ENCODE results near the gene POLN.

POLN gene

DNA sequence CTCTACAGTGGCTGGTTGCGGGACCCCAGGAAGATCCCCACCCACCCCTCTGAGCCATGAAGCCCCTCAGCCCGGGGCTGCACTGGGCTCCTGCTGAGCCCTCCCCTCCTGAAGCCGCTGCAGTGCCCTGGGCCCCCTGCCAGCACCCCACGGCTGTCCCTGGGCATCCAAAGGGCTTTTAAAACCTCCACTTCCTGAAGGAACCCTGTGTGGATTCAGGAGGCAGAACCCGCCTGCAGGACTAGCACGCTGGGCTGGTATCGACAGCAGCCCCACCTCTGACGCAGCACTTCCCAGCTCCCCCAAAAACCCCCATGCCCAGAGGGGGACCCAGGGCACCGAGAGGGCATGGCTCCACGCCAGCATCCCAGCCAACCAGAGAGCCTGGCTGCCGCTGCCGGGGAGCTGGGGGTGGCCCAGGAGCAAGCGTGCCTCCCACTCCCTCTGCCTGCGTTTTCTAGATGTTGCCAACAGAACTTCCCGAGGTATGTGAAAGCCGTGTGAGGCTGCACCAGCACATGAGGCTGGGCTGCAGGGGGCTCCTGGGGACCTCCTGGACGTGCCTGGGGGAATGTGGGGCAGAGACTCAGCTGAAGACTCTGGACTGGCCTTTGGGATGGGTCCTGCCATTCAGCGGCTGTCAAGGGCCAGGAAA is 13.7 kb upstream of the POLN start:
- FAIRE-seq (no peak), DNase-seq (ENCODE audit: insufficient read length, low spot score) (no peak)

DNA sequence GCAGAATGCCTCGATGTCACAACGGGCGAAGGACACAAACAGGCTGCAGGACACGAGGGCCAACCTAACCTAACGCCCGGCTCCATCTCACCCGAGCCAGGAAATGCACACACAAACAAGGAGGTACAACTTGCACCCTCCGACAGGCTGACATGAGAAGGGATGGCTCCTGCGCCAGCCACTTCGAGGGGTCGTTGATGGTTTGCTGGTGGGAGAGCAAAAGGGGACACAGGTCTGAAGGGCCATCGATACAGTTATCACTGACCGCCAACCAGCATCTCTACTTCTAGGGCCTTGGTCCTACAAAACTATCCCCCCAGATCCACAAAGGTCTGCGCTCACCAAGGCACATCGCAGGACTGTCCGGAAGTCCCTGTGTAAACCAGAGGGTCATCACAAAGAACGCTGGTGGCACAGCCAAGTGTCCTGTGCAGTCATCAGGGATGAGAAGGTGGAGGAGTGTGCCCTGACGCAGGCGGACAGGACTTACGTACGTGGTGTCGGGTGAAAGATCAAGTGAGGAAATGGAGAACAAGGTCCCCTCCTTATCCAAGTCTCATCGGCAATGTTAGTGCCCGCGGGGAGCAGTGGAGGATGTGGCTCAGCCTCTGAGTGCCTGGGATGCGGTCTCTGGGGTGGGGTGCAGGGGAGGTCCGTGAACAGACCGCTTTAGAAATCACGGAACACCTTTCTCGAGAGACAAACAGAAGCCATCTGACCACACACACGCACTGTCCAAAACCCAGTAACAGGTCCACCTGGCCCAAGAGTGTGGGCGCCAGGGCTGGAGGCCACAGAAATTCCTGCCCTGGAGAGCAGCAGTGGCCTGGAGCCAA is 13.0 kb upstream of the POLN start:
- DNase-seq (ENCODE audit: insufficient read length, low spot score) (no peak), FAIRE-seq (no peak)
- TF ChIP-seq POLR2A (IDR thresholded peaks at IDR 0.05; ENCODE audit: low read depth, low read length), result no peak

More for the DNA sequence above, 13.7 kb upstream of the POLN start:
- TF ChIP-seq POLR2A (IDR thresholded peaks at IDR 0.05; ENCODE audit: low read depth, low read length), result no peak

DNA sequence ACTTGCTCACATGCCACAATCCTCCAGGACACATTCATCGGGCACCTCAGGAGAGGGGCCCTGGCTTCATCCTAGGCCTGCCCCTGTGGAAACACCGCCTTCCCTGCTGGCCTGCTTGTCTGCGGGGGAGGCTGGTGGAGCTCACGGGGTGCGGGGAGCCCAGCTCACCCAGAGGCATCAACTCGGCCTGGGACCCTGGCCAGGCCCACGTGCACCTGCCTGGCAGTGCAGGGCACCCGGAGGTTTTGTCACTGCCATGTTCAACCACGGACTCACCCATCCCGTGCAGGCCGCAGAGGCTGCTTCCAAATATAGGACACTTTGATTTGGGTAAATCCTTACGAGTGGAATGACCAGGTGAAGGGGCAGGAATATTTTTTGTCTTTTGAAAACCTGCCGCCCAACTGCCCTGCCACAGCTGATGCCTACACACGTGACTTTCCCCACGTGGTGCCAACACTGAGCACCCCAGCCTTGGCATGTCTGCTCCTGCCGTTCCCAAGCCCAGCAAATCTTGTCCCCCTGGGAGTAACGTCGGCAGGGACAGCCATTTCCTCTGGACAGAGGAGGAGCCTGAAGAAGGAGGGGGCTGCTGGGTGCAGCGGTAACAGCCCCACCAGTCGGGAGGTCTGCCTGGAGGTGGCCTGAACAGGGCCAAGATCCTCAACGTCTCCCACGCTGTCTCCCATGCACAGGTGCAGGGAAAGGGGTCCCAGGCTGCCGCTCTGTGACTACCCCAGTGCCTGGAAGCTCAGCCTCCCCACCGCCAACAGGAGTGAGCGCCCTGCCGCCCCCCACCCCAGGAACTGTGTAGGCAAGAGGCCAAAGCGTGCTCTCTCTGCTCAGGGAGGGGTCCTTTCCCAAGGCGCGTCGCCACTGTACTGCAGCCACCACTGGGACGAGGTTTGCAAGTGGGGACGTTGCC is 11.5 kb upstream of the POLN start:
- no peak for TF ChIP-seq POLR2A (IDR thresholded peaks at IDR 0.05; ENCODE audit: low read depth, low read length)
- no peak for DNase-seq (ENCODE audit: insufficient read length, low spot score)
- no peak for FAIRE-seq

DNA sequence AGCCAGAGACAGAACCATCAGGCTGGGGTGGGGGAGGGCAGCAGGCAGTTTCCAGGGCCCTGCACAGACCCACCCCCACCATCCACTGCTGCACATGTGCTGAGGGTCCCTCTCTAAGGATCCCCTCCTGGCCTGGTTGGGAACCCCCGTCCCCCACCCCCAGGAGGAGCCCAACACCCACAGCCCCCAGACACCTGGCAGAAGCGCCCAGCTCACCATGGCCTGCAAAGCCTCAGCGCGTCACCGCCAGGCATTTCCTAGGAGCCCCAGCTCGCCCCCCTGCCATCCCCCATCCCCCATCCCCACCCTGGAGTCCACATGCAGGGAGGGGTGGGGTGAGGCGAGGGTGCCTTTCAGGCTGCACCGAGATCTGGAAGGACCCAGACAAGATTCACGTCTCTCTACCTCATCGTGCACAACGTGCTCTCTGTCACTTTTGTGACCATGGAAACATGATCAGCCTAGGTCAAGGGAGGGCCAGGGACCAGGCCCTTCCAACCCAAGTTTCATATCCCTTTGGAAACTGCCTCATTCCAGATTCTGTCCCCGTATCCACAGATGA is 10.7 kb upstream of the POLN start:
- DNase-seq (ENCODE audit: insufficient read length, low spot score) (no peak), FAIRE-seq (no peak)
- TF ChIP-seq POLR2A (IDR thresholded peaks at IDR 0.05; ENCODE audit: low read depth, low read length), result no peak

DNA sequence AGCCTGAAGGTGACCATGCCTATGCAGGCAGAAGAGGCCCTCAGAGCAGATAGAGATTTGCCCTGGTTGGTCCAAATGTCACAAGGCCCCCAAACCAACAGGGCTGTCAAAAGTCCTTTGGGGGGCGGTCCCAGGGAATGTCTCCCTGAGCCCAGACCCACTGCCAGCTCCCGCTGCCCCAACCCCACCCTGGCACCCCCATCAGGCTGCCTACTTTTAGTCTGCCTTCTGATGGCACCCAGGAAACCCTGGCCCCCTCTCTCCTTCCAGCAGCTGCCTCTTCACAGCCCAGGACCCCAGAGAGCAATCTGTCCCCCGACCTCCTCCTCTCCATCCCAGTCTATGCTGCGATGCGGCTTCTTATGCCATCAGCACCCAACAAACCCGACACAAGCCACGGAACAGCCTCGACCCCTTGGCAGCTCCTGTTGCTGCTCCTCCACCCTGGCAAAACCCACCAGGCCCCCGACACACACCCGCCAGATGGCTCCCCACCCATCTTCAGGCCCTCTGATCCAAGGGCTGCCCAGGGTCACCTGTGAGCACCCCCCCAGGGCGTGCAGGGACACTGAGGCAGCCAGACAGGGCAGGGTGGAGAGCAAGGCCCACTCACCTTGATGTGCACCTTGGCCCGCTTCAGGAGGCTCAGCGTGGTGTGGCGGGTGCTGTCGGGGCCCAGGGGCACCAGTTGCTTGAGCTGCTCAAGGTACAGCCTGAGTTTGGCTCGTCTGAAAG is 10.0 kb upstream of the POLN start:
- TF ChIP-seq POLR2A (IDR thresholded peaks at IDR 0.05; ENCODE audit: low read depth, low read length), result no peak
- DNase-seq (ENCODE audit: insufficient read length, low spot score) (no peak), FAIRE-seq (no peak)

DNA sequence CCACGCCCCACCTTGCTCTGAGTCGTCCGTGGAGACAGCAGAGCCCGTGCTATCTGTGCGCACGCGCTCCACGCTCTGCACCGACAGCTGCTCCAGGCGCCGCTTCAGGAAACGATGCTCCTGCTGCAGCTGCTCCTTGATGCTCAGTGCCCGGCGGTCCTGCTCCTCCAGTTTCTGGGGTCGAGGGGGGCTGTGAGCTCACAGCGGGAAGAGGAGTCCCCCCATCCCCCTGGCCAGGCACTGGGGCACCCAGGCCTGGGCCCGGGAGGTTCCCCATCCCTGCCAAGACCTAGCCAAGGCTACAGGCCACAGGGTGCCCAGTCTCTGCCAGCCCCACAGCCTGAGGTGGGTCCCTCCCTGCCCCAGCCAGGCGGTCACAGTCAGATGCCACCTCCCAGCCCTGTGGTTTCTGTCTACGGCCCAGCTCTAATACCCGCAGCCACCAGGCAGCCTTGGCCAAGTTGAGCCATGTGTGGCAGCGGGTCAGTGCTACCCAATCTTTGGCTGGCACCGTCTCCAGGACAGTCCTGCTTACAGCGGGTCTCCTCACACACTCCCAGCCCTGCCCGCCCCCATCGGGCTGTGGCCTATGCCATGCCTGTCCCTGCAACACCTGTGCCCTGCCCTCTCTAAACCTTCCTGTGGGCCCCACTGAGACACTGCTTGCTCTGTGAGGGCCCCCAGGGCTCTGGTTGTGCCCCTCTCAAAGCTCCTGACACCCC is 9.3 kb upstream of the POLN start:
- FAIRE-seq (no peak), DNase-seq (ENCODE audit: insufficient read length, low spot score) (peak; percentile 0)
- no peak for TF ChIP-seq POLR2A (IDR thresholded peaks at IDR 0.05; ENCODE audit: low read depth, low read length)

DNA sequence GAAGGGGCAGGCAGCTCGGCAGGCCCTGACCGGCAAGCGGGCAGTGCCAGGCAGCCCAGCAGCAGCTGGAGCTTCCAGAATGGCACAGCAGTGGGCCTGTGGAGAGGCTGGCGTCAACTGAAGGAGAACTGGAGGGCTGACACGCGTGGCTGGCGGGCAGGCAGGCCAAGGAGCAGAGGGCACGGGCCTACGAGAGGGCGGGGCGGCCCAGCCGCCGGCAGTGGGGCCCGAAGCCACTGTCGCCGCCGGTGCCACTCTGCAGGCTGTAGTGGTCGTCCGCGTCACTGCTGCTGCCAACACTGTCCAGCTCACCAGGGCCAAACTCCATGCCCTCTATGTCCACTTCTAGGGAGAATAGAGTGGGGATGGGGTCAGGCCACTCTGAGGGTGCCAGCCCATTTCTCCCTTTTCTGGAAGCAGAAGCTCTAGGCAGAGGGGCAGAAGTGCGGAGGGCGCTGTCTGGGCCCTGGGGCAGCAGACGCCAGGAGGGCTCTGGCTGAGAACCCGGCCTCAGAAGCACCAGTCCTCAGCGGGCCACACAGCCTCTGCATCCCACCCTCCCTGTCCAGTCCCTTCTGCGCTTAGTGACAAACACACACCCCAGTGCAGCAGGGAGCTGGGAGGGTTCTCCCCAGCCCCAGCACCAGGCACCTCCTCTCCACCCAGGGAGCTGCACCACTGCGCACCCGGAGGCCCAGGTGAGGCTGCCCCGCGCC is 8.6 kb upstream of the POLN start:
- FAIRE-seq, result no peak
- peak; percentile 1 for DNase-seq (ENCODE audit: insufficient read length, low spot score)
- TF ChIP-seq POLR2A (IDR thresholded peaks at IDR 0.05; ENCODE audit: low read depth, low read length), result no peak

DNA sequence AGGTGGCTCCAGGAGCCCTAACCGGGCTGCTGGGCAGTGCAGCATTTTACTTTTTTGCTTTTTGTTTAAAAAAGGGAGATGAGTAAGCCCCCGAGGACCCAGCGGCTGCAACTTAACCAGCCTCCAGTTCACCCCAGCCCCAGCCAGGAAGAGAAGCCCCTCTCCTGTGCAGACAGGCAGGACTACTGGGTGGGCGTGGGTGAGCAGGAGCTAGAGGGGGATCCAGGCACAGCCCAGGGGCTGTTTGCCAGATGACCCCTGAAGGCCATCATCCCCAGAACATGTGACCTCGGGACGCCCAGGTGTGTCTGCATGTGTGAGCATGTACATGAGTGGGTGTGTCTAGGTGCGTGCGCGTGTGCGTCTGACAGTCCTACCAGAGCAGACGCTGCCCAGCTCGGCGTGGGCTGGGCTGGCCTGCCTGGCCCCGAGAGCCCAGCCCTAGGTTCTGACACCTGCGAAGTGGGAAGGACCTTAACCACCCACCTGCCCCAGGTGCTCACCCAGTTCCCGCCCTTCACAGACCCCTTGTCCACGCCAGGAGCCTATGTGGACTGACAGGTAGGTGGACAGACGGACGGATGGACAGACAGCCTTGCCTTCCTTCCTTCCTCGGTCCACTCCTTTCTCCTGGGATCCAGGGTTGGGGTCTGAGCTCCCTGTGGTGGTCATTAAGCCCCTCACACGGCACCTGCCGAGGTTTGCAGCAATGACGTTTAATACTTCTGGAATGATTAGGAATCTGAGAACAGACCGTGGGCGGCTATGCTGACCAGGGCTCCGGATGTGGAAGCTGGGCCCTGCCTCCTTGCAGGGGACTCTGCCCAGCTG is 7.8 kb upstream of the POLN start:
- TF ChIP-seq POLR2A (IDR thresholded peaks at IDR 0.05; ENCODE audit: low read depth, low read length), result no peak
- no peak for FAIRE-seq
- DNase-seq (ENCODE audit: insufficient read length, low spot score), result no peak

DNA sequence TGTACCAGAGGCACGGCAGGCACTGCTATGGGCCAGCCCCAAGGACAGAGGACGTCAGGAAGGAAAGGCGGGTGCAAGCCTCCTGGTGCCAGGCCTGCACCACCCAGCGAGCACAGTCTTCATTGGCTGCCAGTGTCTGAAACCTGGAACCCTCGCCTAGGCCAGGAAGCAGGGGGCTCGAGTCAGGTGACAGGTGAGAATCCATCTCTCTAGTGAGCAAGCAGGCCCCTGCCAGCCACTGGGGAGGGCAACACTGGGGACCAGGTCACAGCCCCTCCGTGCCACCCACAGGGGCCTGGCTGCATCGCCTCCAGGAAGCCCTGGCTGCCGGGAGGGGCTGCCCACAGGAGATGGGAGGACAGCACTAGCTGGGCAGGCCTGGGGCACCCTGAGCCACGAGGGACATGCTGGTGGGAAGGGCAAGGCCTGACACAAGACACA is 6.9 kb upstream of the POLN start:
- no peak for TF ChIP-seq POLR2A (IDR thresholded peaks at IDR 0.05; ENCODE audit: low read depth, low read length)
- DNase-seq (ENCODE audit: insufficient read length, low spot score), result no peak
- FAIRE-seq, result no peak

DNA sequence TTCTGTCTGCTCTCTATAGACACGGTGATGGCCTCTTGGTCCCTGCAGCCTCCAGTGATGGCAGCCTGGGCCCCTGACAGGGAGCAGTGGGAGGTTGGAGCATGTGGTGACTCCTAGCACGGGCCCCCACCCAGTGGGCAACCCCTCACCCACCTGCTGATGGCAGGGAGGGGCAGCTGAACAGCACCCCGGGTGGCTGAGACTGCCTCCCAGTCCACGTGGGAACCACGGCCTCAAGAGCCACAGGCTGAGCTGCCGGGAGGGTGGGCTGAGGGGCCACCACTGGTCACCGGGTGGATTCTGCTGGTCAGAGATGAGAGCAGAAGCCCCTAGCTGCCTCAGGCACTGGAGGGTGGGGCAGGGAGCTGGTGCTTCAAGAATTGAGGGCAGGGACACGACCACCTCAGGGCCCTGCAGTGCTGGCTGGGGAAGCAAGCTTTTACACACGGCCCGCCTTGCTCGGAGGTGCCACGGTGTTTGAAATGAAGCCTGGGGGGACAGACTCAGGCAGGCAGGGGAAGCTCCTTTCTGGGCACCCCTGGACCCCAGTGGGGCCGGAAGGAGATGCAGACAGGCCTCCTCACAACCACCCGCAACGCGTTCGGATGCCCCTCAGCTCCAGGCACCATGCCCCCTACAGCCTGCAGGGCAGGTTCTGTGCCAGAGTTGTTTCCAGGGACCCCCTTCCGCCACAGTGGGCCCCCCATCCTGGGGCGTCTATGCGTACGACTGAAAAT is 6.3 kb upstream of the POLN start:
- DNase-seq (ENCODE audit: insufficient read length, low spot score), result peak; percentile 0
- TF ChIP-seq POLR2A (IDR thresholded peaks at IDR 0.05; ENCODE audit: low read depth, low read length), result no peak
- FAIRE-seq, result no peak

All from H54 (cell line).